SKM-1 (cell line): ENCODE data around the gene RANGRF.

Source experiments
- DNase-seq: peaks from one replicate; lab custom pipeline; 2025; ENCODE audit not compliant: unreplicated experiment; lab: John Stamatoyannopoulos, UW

RANGRF gene

GRCh38 chr17:8312726-8313600, 24.5 kb downstream of the RANGRF start:
- no peak for DNase-seq

GRCh38 chr17:8314797-8315763, 26.6 kb downstream of the RANGRF start:
- DNase-seq = no peak

- no peak for DNase-seq
Observed at GRCh38 chr17:8315764-8316217, 27.3 kb downstream of the RANGRF start.

GRCh38 chr17:8318010-8318935, 29.8 kb downstream of the RANGRF start:
- no peak for DNase-seq

- no peak for DNase-seq
Observed at GRCh38 chr17:8320262-8320661, 31.8 kb downstream of the RANGRF start.

- no peak for DNase-seq
Observed at GRCh38 chr17:8320990-8321389, 32.5 kb downstream of the RANGRF start.

- no peak for DNase-seq
Observed at GRCh38 chr17:8322061-8322460, 33.6 kb downstream of the RANGRF start.

GRCh38 chr17:8324132-8324531, 35.7 kb downstream of the RANGRF start:
- DNase-seq = no peak

- no peak for DNase-seq
Observed at GRCh38 chr17:8324923-8325322, 36.5 kb downstream of the RANGRF start.

GRCh38 chr17:8326511-8327302, 38.2 kb downstream of the RANGRF start:
- DNase-seq = no peak

GRCh38 chr17:8327303-8327649, 38.8 kb downstream of the RANGRF start:
- DNase-seq = no peak

GRCh38 chr17:8332128-8332527, 43.7 kb downstream of the RANGRF start:
- DNase-seq = no peak

- DNase-seq = no peak
Observed at GRCh38 chr17:8332688-8333087, 44.2 kb downstream of the RANGRF start.

GRCh38 chr17:8333281-8333680, 44.8 kb downstream of the RANGRF start:
- DNase-seq = no peak

GRCh38 chr17:8337802-8338752, 49.6 kb downstream of the RANGRF start:
- DNase-seq = no peak

- no peak for DNase-seq
Observed at GRCh38 chr17:8338753-8339140, 50.3 kb downstream of the RANGRF start.

- DNase-seq = no peak
Observed at GRCh38 chr17:8339540-8339939, 51.1 kb downstream of the RANGRF start, which contains the start of gene ODF4. Gene ODF4, plus strand, starts transcription at chr17:8339840. Its CDS starts 212 bp downstream, at chr17:8340052.
